Ovary (tissue), 3 donors: ENCODE measurements around the gene OLAH.

Experiments used
- CTCF ChIP-seq, 3 donors: fragments of 450-650 bp in 2 of 3; fragments of 200-600 bp in 1 of 3; IDR thresholded peaks; one replicate each; pipeline versions ENCODE4 v1.5.1 to v1.8.0; 2016 to 2022; ENCODE audit warnings: antibody characterized with exemption in 3 of 3, mild to moderate bottlenecking in 1 of 3
- EP300 ChIP-seq: sonication (generic); formaldehyde crosslinking; IDR thresholded peaks from one replicate; pipeline ENCODE4 v1.6.1; 2017; ENCODE audit warnings: antibody characterized with exemption
- donor health status: DM: no; HTN: no; CAD: no.

GRCh38 chr10:15075421-15075820 lies 31.7 kb downstream of the OLAH start:
- no peak for TF ChIP-seq CTCF (IDR thresholded peaks at IDR 0.05)
- TF ChIP-seq EP300, result no peak
